Measurements from ENCODE around the gene NLGN1.

- TF ChIP-seq CTCF (IDR thresholded peaks at IDR 0.05) (no peak), POLR2A (IDR thresholded peaks at IDR 0.05) (no peak), POLR2AphosphoS5 (IDR thresholded peaks at IDR 0.05) (no peak), EP300 (IDR thresholded peaks at IDR 0.05) (no peak)
Measured at GRCh38 chr3:173770796-173771573, 373.4 kb downstream of the NLGN1 start.

Measured in suprapubic skin (tissue), 4 donors.